NCI-H187 (cell line): Measurements from ENCODE around the gene NT5C.
"Not testable (repeated sequence)": the region's sequence is repeated elsewhere in the genome, so short reads cannot be mapped to it uniquely, and the experiment has no call there.

ENCODE experiments used
- DNase-seq, 2 experiments: peaks; one replicate each; lab custom pipeline; 2025; lab: John Stamatoyannopoulos, UW

NT5C gene

GRCh38 chr17:75144816-75145512 lies 13.4 kb upstream of the NT5C start:
- no peak for DNase-seq

GRCh38 chr17:75142236-75142971 lies 10.9 kb upstream of the NT5C start:
- DNase-seq = no peak

DNA sequence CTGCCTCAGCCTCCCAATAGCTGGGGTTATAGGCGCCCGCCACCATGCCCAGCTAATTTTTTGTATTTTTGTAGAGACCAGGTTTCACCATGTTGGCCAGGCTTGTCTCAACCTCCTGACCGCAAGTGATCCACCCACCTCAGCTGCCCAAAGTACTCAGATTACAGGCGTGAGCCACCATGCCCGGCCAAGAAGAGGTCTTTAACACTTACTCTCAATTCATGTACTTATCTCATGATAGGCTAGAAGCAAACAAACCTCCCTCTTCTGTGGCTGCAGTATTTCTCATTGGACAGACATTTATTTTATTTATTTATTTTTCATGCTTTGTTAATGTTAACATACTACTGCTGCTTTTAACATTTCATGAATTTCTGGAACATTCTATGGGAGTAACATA lies 7.0 kb upstream of the NT5C start:
- no peak for DNase-seq

GRCh38 chr17:75137762-75138161 lies 6.2 kb upstream of the NT5C start:
- not testable (repeated sequence) for DNase-seq

GRCh38 chr17:75135946-75136345 lies 4.4 kb upstream of the NT5C start:
- DNase-seq = no peak

DNA sequence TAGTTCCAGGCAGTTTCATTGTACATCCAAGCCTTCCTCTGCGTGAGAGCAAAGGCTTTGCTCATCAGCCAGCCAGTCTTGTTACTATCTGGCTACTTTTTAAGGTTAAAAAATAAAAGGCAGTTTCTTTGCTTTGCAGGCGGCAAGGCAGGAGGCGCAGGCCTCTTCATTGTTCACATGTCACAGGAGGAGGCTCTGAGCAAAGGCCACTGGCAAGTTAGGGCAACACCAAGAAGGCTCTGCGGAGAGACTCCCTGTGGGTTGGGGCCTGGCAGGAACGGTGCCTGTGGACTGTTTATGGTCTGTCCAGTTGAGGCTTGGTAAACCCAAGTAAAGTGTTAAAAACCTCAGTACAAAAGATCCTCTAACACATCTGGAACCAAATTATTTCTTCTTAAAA lies 3.9 kb upstream of the NT5C start:
- no peak for DNase-seq

GRCh38 chr17:75133607-75134347 lies 2.2 kb upstream of the NT5C start:
- not testable (repeated sequence) for DNase-seq

GRCh38 chr17:75133001-75133400 lies 1.5 kb upstream of the NT5C start:
- no peak for DNase-seq

- DNase-seq = not testable (repeated sequence)
These were observed 767 bp upstream of the NT5C start for GRCh38 chr17:75132018-75133000.

- DNase-seq = no peak
These were observed 787 bp downstream of the NT5C start for GRCh38 chr17:75130632-75131277.

DNA sequence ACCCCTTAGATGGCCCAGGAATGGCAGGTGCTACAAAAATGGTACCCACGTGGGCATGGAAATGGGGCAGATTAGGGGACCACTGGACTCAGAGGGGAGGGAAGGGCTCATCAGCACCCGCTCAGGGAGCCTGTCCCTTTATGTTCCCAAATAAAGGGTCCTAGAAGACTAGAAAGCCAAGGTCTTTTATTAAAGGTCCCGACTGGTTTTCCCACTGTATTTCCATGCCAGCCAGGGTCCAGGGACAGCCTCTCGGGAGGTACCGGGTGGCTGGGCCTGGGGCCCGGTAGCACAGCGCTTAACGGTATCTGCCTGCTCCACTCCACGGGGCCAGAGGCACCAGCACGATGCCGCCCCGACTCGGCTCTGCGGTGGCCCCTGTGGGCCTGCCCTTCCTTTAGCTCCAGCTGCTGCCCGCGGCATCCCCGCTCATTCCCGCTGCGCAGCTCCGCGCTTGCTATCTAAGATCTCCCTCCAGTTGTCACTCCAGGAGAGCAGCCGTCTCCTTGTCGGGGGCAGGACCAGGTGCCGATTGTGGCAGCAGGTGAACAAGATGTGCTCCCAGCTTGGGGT lies 1.4 kb downstream of the NT5C start:
- no peak for DNase-seq

GRCh38 chr17:75129576-75129975 lies 2.0 kb downstream of the NT5C start:
- no peak for DNase-seq

GRCh38 chr17:75128694-75129505 lies 2.6 kb downstream of the NT5C start:
- DNase-seq = no peak

DNA sequence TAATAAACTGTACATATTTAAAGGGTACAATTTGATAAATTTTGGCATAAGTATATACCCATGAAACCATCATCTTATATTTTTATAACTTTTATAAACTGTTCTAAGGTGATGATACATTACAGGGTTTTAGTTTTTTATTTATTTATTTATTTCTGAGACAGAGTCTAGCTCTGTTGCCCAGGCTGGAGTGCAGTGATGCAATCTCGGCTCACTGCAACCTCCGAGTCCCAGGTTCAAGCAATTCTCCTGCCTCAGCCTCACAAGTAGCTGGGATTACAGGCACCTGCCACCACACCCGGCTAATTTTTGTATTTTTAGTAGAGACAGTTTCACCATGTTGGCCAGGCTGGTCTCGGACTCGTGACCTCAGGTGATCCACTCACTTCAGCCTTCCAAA lies 3.6 kb downstream of the NT5C start:
- DNase-seq = not testable (repeated sequence)

DNA sequence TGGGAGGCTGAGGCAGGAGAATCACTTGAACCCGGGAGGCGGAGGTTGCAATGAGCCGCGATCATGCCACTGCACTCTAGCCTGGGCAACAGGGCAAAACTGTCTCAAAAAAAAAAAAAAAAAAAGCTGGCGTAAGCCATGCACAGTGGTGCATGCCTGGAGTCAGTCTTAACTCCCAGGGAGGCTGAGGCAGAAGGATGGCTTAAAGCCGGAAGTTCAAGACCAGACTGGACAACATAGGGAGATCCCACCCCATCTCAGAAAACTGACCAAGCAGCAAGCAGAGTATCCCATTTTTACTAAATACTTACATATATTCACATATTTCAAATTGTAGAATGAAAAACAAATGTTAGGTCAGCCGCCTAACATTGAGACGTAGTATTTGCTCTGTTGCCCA lies 4.6 kb downstream of the NT5C start:
- DNase-seq = no peak

DNA sequence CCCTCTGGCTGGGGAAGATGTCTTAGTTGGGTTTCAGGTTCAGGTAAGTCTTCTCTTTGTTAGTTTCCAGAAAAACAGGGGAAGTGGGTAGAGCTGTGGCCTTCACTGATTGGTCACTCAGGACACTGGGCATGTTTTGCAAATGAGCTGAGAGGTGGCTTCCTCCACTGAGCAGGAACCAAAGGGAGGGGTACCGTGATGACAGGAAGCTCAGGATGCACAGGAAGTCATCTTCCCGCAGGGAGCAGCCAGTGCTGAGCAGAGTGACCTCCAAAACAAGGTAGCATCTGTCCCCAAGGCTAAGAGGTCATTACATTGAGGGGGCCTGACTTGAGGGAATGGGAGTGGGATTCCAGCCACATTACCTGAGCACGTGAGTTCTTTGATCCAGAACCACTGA lies 5.6 kb downstream of the NT5C start:
- DNase-seq = no peak

- no peak for DNase-seq
These were observed 6.8 kb downstream of the NT5C start for GRCh38 chr17:75124819-75125162.

GRCh38 chr17:75124041-75124818 lies 7.3 kb downstream of the NT5C start:
- DNase-seq = no peak

DNA sequence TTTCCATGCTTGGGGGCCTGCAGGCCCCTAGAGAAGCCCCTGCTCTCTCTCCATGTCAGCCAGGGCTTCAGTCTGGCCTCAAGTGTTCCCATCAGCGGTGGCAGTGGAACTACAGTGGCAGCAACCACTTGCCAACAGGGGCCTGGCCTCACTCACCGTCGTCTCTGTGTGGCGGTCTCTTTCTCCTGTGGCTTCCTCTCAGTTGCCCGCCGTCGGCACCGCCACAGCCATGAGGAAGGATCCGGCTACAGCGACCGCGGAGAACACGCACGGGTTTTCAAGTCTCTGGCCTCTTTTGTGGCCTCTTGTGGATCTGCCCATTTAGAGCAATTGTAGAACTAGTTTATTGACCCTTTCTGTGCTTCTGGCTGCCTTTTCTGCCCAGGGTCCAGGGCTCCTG lies 13.2 kb downstream of the NT5C start:
- no peak for DNase-seq
